GM23248 (cell line): Measurements from ENCODE around the gene ITSN2. TPM values are rescaled to one million over a fixed set of nuclear protein-coding genes. Genes with fewer than 3 reads are reported as not detected.

Source experiments
- DNase-seq: peaks from one replicate; pipeline ENCODE4 v3.0.0-alpha.2; 2015
- H2AFZ ChIP-seq: fragments of 200-600 bp; sonication (generic); 2 replicates; pipeline ENCODE4 v1.6.1; 2016; ENCODE audit warnings: antibody characterized with exemption
- H3F3A ChIP-seq: fragments of 200-600 bp; sonication (generic); 2 replicates; pipeline ENCODE4 v1.6.1; 2016; ENCODE audit warnings: mild to moderate bottlenecking, antibody characterized with exemption, mixed run types; ENCODE audit not compliant: insufficient read depth
- H3K27ac ChIP-seq: fragments of 200-600 bp; sonication (generic); 2 replicates; pipeline ENCODE4 v1.5.1; 2016; ENCODE audit warnings: mild to moderate bottlenecking
- H3K27me3 ChIP-seq: fragments of 200-600 bp; sonication (generic); replicated peaks from 2 replicates; pipeline ENCODE4 v1.6.1; 2016; ENCODE audit warnings: mild to moderate bottlenecking; ENCODE audit not compliant: insufficient read depth
- H3K36me3 ChIP-seq: fragments of 200-600 bp; sonication (generic); 2 replicates; pipeline ENCODE4 v1.6.1; 2016; ENCODE audit warnings: low read depth, mild to moderate bottlenecking
- H3K4me1 ChIP-seq: fragments of 200-600 bp; sonication (generic); 2 replicates; pipeline ENCODE4 v1.6.1; 2016; ENCODE audit warnings: mild to moderate bottlenecking; ENCODE audit not compliant: insufficient read depth
- H3K4me2 ChIP-seq: fragments of 200-600 bp; sonication (generic); one replicate; pipeline ENCODE4 v1.6.1; 2016; ENCODE audit warnings: mild to moderate bottlenecking; ENCODE audit not compliant: unreplicated experiment
- H3K4me3 ChIP-seq: fragments of 200-600 bp; sonication (generic); 2 replicates; pipeline ENCODE4 v1.5.1; 2016; ENCODE audit warnings: mild to moderate bottlenecking
- H3K79me2 ChIP-seq: fragments of 200-600 bp; sonication (generic); 2 replicates; pipeline ENCODE4 v1.6.1; 2016; ENCODE audit warnings: mild to moderate bottlenecking; ENCODE audit not compliant: insufficient read depth
- H3K9ac ChIP-seq: fragments of 200-600 bp; sonication (generic); 2 replicates; pipeline ENCODE4 v1.6.1; 2016; ENCODE audit warnings: mild to moderate bottlenecking
- H3K9me2 ChIP-seq: fragments of 200-600 bp; sonication (generic); 2 replicates; pipeline ENCODE4 v1.6.1; 2016; ENCODE audit warnings: mixed run types, mild to moderate bottlenecking, moderate library complexity; ENCODE audit not compliant: insufficient read depth
- H3K9me3 ChIP-seq: fragments of 200-600 bp; sonication (generic); one replicate; pipeline ENCODE4 v1.6.1; 2017; ENCODE audit warnings: low read depth
- H4K20me1 ChIP-seq: fragments of 200-600 bp; sonication (generic); 2 replicates; pipeline ENCODE4 v1.6.0; 2016; ENCODE audit not compliant: insufficient read depth
- EZH2 ChIP-seq: fragments of 200-600 bp; sonication (generic); IDR thresholded peaks from 2 replicates; pipeline ENCODE4 v1.6.1; 2018; ENCODE audit warnings: antibody characterized with exemption, mild to moderate bottlenecking; ENCODE audit not compliant: insufficient read depth, poor library complexity, severe bottlenecking
- EZH2phosphoT487 ChIP-seq: fragments of 200-600 bp; sonication (generic); IDR thresholded peaks from 2 replicates; pipeline ENCODE4 v1.6.1; 2018; ENCODE audit warnings: antibody characterized with exemption, moderate library complexity, mild to moderate bottlenecking, low read depth; ENCODE audit not compliant: insufficient read depth
- WGBS, 2 experiments: methylation state at CpG; one replicate each; pipeline ENCODE4 v1.1.6; 2015 to 2017; ENCODE audit warnings: low lambda C conversion rate in 2 of 2, low coverage in 1 of 2; ENCODE audit errors: missing lambda C conversion rate in 2 of 2; 5-methylcytosine and 5-hydroxymethylcytosine counted together
- in situ Hi-C: fragments of 300-500 bp; cut with MboI; formaldehyde crosslinking; loops from 2 replicates; pipeline ENCODE4 v1.15.0; 2020
- polyA plus RNA-seq: library from polyadenylated mRNA; unstranded; fragments of >200 nt; fragmentation: Nextera tagmentation; extraction: Ambion mirVana; gene quantifications from 2 replicates; pipeline ENCODE4 v1.2.1, GENCODE V29; 2016
- total RNA-seq: library from RNA; depleted of rRNA; stranded (reverse); fragments of >200 nt; shearing (Covaris generic); gene quantifications from 2 replicates; pipeline ENCODE4 v1.2.3, GENCODE V29; 2014

ITSN2 gene
- total and polyA plus RNA-seq, 2 experiments from 2014 or later = 12.9 to 19.2 TPM

DNA sequence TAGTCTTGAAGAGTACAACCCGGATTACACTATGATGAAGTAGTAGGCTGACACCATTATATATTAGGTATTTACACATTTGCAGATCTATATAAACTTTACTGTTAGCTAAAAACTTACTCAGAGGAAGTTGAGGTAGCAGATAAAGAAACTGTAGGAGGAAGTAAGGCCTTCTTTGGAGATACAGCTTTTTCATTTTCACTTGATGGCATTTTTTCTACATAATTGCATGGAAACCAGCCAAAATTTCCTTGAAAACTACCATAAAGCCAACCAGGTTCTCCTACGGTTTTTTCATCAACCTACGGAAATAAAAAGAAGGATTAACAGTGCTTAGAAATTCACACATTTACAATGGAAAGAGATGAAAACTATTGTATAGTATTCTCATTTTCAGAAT is 98.9 kb downstream of the ITSN2 start:
- H4K20me1 ChIP-seq = no peaks in the 10 kb centered on the region
- no peak overlapping the region for H3K9ac ChIP-seq
- DNase-seq = no peak
- H3K36me3 ChIP-seq = peaks cover 11% of the 10 kb centered on the region; the same call in 1 of the 2 replicates
- no peak overlapping the region for H2AFZ ChIP-seq
- no peaks in the 10 kb centered on the region for H3K9me2 ChIP-seq
- 96 to 98% methylated on average over 3 of the region's 3 CpGs for WGBS, 2 experiments
- peaks cover 4% of the 10 kb centered on the region for H3F3A ChIP-seq
- in situ Hi-C loops = no loop called here
- no peak overlapping the region for H3K4me3 ChIP-seq
- peaks cover 23% of the 10 kb centered on the region for H3K4me1 ChIP-seq
- no peaks in the 10 kb centered on the region for H3K27me3 ChIP-seq
- no peaks in the 10 kb centered on the region for H3K79me2 ChIP-seq
- H3K9me3 ChIP-seq = no peaks in the 10 kb centered on the region
- H3K4me2 ChIP-seq = no peak overlapping the region
- TF ChIP-seq EZH2 (no peak), EZH2phosphoT487 (no peak)
- no peak overlapping the region for H3K27ac ChIP-seq

DNA sequence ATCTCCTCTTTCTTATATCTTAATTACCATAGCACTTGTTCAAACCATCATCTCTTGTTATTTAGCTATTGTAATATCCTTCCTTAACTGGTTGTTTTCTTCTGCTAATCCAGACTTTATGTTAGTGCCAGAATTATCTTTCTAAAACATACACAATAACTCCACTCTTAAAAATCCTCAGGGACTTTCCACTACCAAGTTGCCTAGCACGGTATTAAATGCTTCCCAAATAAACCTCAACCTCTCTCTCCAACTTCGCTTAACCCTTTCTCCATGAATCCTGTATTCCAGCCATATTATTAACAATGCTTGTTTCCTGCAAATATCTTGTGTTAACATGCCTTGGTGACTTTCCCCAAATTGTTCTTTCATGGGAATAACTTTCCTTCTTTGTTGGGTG is 101.0 kb downstream of the ITSN2 start:
- Histone ChIP-seq H3F3A (peaks cover 4% of the 10 kb centered on the region), H3K79me2 (no peaks in the 10 kb centered on the region), H3K9ac (no peak overlapping the region), H4K20me1 (no peaks in the 10 kb centered on the region), H3K4me3 (no peak overlapping the region), H3K27ac (no peak overlapping the region), H3K4me1 (peaks cover 23% of the 10 kb centered on the region), H3K9me2 (no peaks in the 10 kb centered on the region), H3K9me3 (no peaks in the 10 kb centered on the region), H2AFZ (no peak overlapping the region), H3K36me3 (no peaks in the 10 kb centered on the region), H3K4me2 (no peak overlapping the region), H3K27me3 (no peaks in the 10 kb centered on the region)
- TF ChIP-seq EZH2 = no peak
- no peak for TF ChIP-seq EZH2phosphoT487
- in situ Hi-C loops = no loop called here
- no peak for DNase-seq
- 56 to 62% methylated on average over 2 of the region's 2 CpGs for WGBS, 2 experiments

DNA sequence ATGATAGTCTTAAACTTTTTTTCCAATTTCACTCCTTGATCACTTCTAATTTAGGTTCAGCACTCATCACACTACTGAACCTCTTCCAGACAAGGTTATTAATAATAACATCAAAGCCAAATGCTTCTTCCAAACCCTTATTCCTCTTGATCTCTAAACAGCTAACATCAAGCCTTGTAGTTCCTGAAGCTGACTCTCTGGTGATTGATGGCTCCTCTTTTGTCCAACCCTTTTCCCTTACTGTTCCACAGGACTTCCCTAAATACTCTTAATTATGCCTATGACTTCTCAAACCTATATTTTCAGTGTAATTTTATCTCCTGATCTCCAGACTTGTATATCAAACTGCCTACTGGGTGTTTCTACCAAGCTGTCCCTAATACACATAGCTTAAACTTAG is 101.6 kb downstream of the ITSN2 start:
- Histone ChIP-seq H3K27me3 (no peaks in the 10 kb centered on the region), H3K9me3 (no peaks in the 10 kb centered on the region), H3K27ac (no peak overlapping the region), H2AFZ (no peak overlapping the region), H3K9me2 (no peaks in the 10 kb centered on the region), H3F3A (no peaks in the 10 kb centered on the region; the same call in 1 of the 2 replicates), H3K79me2 (no peaks in the 10 kb centered on the region), H4K20me1 (no peaks in the 10 kb centered on the region), H3K9ac (no peak overlapping the region), H3K4me1 (peaks cover 17% of the 10 kb centered on the region), H3K4me3 (no peak overlapping the region), H3K36me3 (no peaks in the 10 kb centered on the region), H3K4me2 (no peak overlapping the region)
- TF ChIP-seq EZH2phosphoT487 (no peak), EZH2 (no peak)
- DNase-seq = no peak
- in situ Hi-C loops = no loop called here

DNA sequence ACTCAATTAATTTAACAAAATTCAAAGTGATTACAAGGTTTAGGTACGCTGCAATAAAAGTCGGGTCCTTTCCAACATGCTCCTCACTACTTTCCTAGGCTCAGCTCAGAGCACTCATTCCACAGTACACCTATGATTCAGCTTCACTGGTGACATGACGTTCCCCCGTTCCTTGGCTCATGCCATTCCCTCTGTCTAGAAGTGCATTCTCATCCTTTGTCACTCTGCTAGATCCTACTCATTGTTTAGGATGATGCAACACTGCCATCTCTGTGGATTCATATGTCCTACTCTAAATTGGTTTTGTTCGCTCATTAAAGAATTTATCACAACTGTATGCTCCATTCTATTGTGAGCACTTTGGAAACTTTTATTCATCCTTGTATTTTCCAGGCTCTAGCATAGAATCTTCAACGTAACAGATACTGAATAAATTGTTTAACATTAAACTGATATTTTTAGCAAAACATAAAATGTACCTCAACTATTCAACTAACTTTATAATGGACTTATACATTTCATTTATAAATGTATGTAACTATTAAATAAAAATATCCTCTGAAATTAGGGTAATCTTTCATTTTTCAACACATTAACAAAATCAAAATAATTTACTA is 106.9 kb downstream of the ITSN2 start:
- WGBS, 2 experiments = 59% methylated on average over 6 of the region's 6 CpGs
- Histone ChIP-seq H3K79me2 (no peaks in the 10 kb centered on the region), H3K4me1 (peaks cover 9% of the 10 kb centered on the region; the same call in 1 of the 2 replicates), H3K36me3 (0 out of 2 replicates have a peak, but pooled peaks cover 15% of the 10 kb centered on the region), H4K20me1 (no peaks in the 10 kb centered on the region), H3K9ac (no peak overlapping the region), H3F3A (no peaks in the 10 kb centered on the region), H3K9me2 (no peaks in the 10 kb centered on the region), H3K9me3 (no peaks in the 10 kb centered on the region), H3K4me2 (no peak overlapping the region), H3K4me3 (no peak overlapping the region), H3K27me3 (no peaks in the 10 kb centered on the region), H3K27ac (peak overlapping the region; percentile 14), H2AFZ (no peak overlapping the region)
- no peak for TF ChIP-seq EZH2phosphoT487
- no peak for TF ChIP-seq EZH2
- DNase-seq = peak; percentile 85
- in situ Hi-C loops = no loop called here

DNA sequence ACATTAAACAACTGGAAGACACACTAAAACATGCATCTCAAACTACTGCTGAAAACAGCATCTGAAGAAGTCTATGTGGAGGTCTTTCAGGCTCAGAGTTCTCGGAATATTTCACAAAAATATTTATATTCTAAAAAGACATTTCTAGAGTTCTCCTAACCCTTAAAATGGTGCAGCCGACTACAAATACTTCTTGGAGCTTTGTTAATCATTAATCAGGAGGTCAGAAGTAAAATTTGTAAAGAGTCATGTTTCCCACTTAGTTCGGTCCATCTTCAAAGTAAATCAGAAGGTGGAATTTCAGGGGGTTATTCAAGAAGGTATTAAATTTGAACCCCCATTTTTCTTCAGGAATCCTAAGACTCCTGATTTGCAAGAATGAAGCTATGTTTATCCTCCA is 112.7 kb downstream of the ITSN2 start:
- peaks cover 6% of the 10 kb centered on the region; the same call in 1 of the 2 replicates for H3F3A ChIP-seq
- H3K9me2 ChIP-seq = no peaks in the 10 kb centered on the region
- H3K27ac ChIP-seq = no peak overlapping the region
- no peak overlapping the region for H3K4me3 ChIP-seq
- no peaks in the 10 kb centered on the region for H3K4me1 ChIP-seq
- no peak overlapping the region for H3K9ac ChIP-seq
- H2AFZ ChIP-seq = no peak overlapping the region
- no peak overlapping the region for H3K4me2 ChIP-seq
- TF ChIP-seq EZH2phosphoT487 (no peak), EZH2 (no peak)
- H3K27me3 ChIP-seq = no peaks in the 10 kb centered on the region
- H3K36me3 ChIP-seq = peaks cover 25% of the 10 kb centered on the region; the same call in 1 of the 2 replicates
- DNase-seq = no peak
- no peaks in the 10 kb centered on the region for H3K79me2 ChIP-seq
- H3K9me3 ChIP-seq = no peaks in the 10 kb centered on the region
- WGBS, 2 experiments = 94 to 98% methylated on average over 3 of the region's 3 CpGs
- no peaks in the 10 kb centered on the region for H4K20me1 ChIP-seq
- in situ Hi-C loops = no loop called here
